ENCODE results near the gene EEF1AKMT1.

EEF1AKMT1 gene

GRCh38 chr13:20796791-20797508 lies 23.2 kb upstream of the EEF1AKMT1 start:
- H3K4me1 Mint-ChIP-seq = peaks cover 11% of the 10 kb centered on the region
- DNase-seq = no peak
- H3K27me3 Mint-ChIP-seq = no peaks in the 10 kb centered on the region
- H3K9me3 Mint-ChIP-seq = no peaks in the 10 kb centered on the region
- no peak overlapping the region for H3K4me3 Mint-ChIP-seq
- peaks cover 44% of the 10 kb centered on the region for H3K36me3 Mint-ChIP-seq
- CTCF ChIA-PET = no interaction called here
- no peak overlapping the region for H3K27ac Mint-ChIP-seq

- no peaks in the 10 kb centered on the region for H3K27me3 Mint-ChIP-seq
- H3K36me3 Mint-ChIP-seq = peaks cover 27% of the 10 kb centered on the region
- CTCF ChIA-PET = no interaction called here
- no peak overlapping the region for H3K27ac Mint-ChIP-seq
- no peak for DNase-seq
- no peaks in the 10 kb centered on the region for H3K4me1 Mint-ChIP-seq
- no peaks in the 10 kb centered on the region for H3K9me3 Mint-ChIP-seq
- no peak overlapping the region for H3K4me3 Mint-ChIP-seq
Measured at GRCh38 chr13:20789665-20790064, 15.9 kb upstream of the EEF1AKMT1 start.

GRCh38 chr13:20788312-20788711 lies 14.6 kb upstream of the EEF1AKMT1 start:
- peaks cover 31% of the 10 kb centered on the region for H3K36me3 Mint-ChIP-seq
- CTCF ChIA-PET = no interaction called here
- H3K27ac Mint-ChIP-seq = no peak overlapping the region
- DNase-seq = no peak
- no peaks in the 10 kb centered on the region for H3K27me3 Mint-ChIP-seq
- H3K9me3 Mint-ChIP-seq = no peaks in the 10 kb centered on the region
- H3K4me1 Mint-ChIP-seq = no peaks in the 10 kb centered on the region
- no peak overlapping the region for H3K4me3 Mint-ChIP-seq

GRCh38 chr13:20787180-20787579 lies 13.4 kb upstream of the EEF1AKMT1 start:
- Mint-ChIP-seq H3K27ac (no peak overlapping the region), H3K36me3 (peaks cover 31% of the 10 kb centered on the region), H3K9me3 (no peaks in the 10 kb centered on the region), H3K4me3 (no peak overlapping the region), H3K27me3 (no peaks in the 10 kb centered on the region), H3K4me1 (peaks cover 6% of the 10 kb centered on the region)
- DNase-seq = no peak
- CTCF ChIA-PET = interaction anchor here (0.7 kb wide), 1 partner anchor 41 kb away, joined by 3 read pairs; no protein-coding TSS in a partner anchor

GRCh38 chr13:20782116-20782708 lies 8.5 kb upstream of the EEF1AKMT1 start:
- Mint-ChIP-seq H3K9me3 (no peaks in the 10 kb centered on the region), H3K4me1 (peaks cover 6% of the 10 kb centered on the region), H3K27me3 (no peaks in the 10 kb centered on the region), H3K27ac (no peak overlapping the region), H3K36me3 (peaks cover 22% of the 10 kb centered on the region), H3K4me3 (no peak overlapping the region)
- CTCF ChIA-PET = interaction anchor here (1.0 kb wide), 1 partner anchor 47 kb away, joined by 4 read pairs; no protein-coding TSS in a partner anchor
- no peak for DNase-seq

- peaks cover 25% of the 10 kb centered on the region for H3K36me3 Mint-ChIP-seq
- CTCF ChIA-PET = no interaction called here
- no peak overlapping the region for H3K4me3 Mint-ChIP-seq
Measured at GRCh38 chr13:20780317-20780716, 6.6 kb upstream of the EEF1AKMT1 start.

GRCh38 chr13:20779405-20779804 lies 5.6 kb upstream of the EEF1AKMT1 start:
- CTCF ChIA-PET = no interaction called here
- H3K27ac Mint-ChIP-seq = no peak overlapping the region
- H3K9me3 Mint-ChIP-seq = no peaks in the 10 kb centered on the region
- H3K4me1 Mint-ChIP-seq = peaks cover 16% of the 10 kb centered on the region
- H3K4me3 Mint-ChIP-seq = no peak overlapping the region
- no peaks in the 10 kb centered on the region for H3K27me3 Mint-ChIP-seq
- no peak for DNase-seq
- H3K36me3 Mint-ChIP-seq = peaks cover 31% of the 10 kb centered on the region

More at GRCh38 chr13:20780317-20780716, 6.6 kb upstream of the EEF1AKMT1 start:
- no peak overlapping the region for H3K27ac Mint-ChIP-seq
- no peak for DNase-seq
- no peaks in the 10 kb centered on the region for H3K27me3 Mint-ChIP-seq
- H3K9me3 Mint-ChIP-seq = no peaks in the 10 kb centered on the region
- peaks cover 9% of the 10 kb centered on the region for H3K4me1 Mint-ChIP-seq

- H3K4me1 Mint-ChIP-seq = peaks cover 24% of the 10 kb centered on the region
- H3K27me3 Mint-ChIP-seq = no peaks in the 10 kb centered on the region
- no peak overlapping the region for H3K4me3 Mint-ChIP-seq
- H3K27ac Mint-ChIP-seq = no peak overlapping the region
- H3K36me3 Mint-ChIP-seq = peaks cover 21% of the 10 kb centered on the region
- no peaks in the 10 kb centered on the region for H3K9me3 Mint-ChIP-seq
- DNase-seq = no peak
- CTCF ChIA-PET = no interaction called here
Measured at GRCh38 chr13:20778311-20778710, 4.5 kb upstream of the EEF1AKMT1 start.

GRCh38 chr13:20776751-20777150 lies 3.0 kb upstream of the EEF1AKMT1 start:
- DNase-seq = no peak
- Mint-ChIP-seq H3K4me1 (peaks cover 29% of the 10 kb centered on the region), H3K27ac (no peak overlapping the region), H3K9me3 (no peaks in the 10 kb centered on the region), H3K27me3 (no peaks in the 10 kb centered on the region), H3K36me3 (peaks cover 22% of the 10 kb centered on the region), H3K4me3 (no peak overlapping the region)
- CTCF ChIA-PET = no interaction called here

- peaks cover 35% of the 10 kb centered on the region for H3K4me1 Mint-ChIP-seq
- no peaks in the 10 kb centered on the region for H3K9me3 Mint-ChIP-seq
- no peak overlapping the region for H3K4me3 Mint-ChIP-seq
- H3K36me3 Mint-ChIP-seq = peaks cover 29% of the 10 kb centered on the region
- DNase-seq = no peak
- CTCF ChIA-PET = no interaction called here
- no peaks in the 10 kb centered on the region for H3K27me3 Mint-ChIP-seq
- H3K27ac Mint-ChIP-seq = no peak overlapping the region
Measured at GRCh38 chr13:20775961-20776360, 2.2 kb upstream of the EEF1AKMT1 start.

GRCh38 chr13:20774746-20775145 lies 985 bp upstream of the EEF1AKMT1 start:
- H3K27ac Mint-ChIP-seq = no peak overlapping the region
- no peak for DNase-seq
- peak overlapping the region; percentile 89 for H3K4me3 Mint-ChIP-seq
- no peaks in the 10 kb centered on the region for H3K27me3 Mint-ChIP-seq
- peaks cover 36% of the 10 kb centered on the region for H3K36me3 Mint-ChIP-seq
- peaks cover 4% of the 10 kb centered on the region for H3K9me3 Mint-ChIP-seq
- H3K4me1 Mint-ChIP-seq = peaks cover 40% of the 10 kb centered on the region
- CTCF ChIA-PET = no interaction called here

GRCh38 chr13:20772401-20773131 lies 1.2 kb downstream of the EEF1AKMT1 start:
- no peaks in the 10 kb centered on the region for H3K27me3 Mint-ChIP-seq
- peak overlapping the region; percentile 89 for H3K4me3 Mint-ChIP-seq
- peaks cover 55% of the 10 kb centered on the region for H3K36me3 Mint-ChIP-seq
- peaks cover 41% of the 10 kb centered on the region for H3K4me1 Mint-ChIP-seq
- no peak for DNase-seq
- peak overlapping the region; percentile 99 for H3K27ac Mint-ChIP-seq
- CTCF ChIA-PET = no interaction called here
- H3K9me3 Mint-ChIP-seq = peaks cover 19% of the 10 kb centered on the region

- Mint-ChIP-seq H3K9me3 (peaks cover 23% of the 10 kb centered on the region), H3K4me3 (no peak overlapping the region), H3K27ac (no peak overlapping the region), H3K4me1 (peaks cover 36% of the 10 kb centered on the region), H3K27me3 (no peaks in the 10 kb centered on the region), H3K36me3 (peaks cover 53% of the 10 kb centered on the region)
- CTCF ChIA-PET = no interaction called here
- DNase-seq = no peak
Measured at GRCh38 chr13:20769834-20770233, 3.9 kb downstream of the EEF1AKMT1 start.

- Mint-ChIP-seq H3K4me1 (peaks cover 28% of the 10 kb centered on the region), H3K36me3 (peaks cover 48% of the 10 kb centered on the region), H3K4me3 (no peak overlapping the region), H3K9me3 (peaks cover 23% of the 10 kb centered on the region), H3K27ac (no peak overlapping the region), H3K27me3 (no peaks in the 10 kb centered on the region)
- CTCF ChIA-PET = no interaction called here
- DNase-seq = no peak
Measured at GRCh38 chr13:20769091-20769490, 4.7 kb downstream of the EEF1AKMT1 start.
